Stimulated activated CD4-positive, alpha-beta T cell treated with anti-CD3 and anti-CD28 coated beads, Interleukin-15, amount 100 ng/mL, for 48 hours (primary cell): Measurements from ENCODE around the gene HS3ST4.
A peak's percentile ranks its signal among the peaks of the same experiment; 100 is the strongest.

ENCODE experiments used
- DNase-seq, 2 donors: peaks; one replicate each; pipeline ENCODE4 v3.0.0-alpha.2; 2020; ENCODE audit warnings: low read depth in 2 of 2

Gene HS3ST4

DNA sequence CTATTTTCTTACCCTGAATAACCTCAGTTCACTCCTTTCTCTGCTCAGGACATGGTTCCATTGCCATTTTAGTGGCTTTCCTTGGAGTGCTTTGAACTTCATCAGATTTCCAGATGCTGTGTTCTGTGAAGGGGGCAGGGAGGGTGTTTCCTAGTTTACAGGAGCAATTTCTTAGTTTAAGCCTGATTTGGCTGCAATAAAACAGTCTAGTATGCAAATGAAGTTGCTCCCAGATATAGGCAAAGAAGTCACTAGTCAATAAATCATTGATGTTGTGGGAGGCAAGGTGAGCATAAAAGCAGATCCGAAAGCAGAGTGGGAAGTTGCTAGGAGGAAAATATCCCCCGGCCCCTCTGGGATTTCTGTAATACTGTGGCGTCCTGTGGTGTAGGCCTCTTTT lies 202.3 kb downstream of the HS3ST4 start:
- no peak for DNase-seq

DNA sequence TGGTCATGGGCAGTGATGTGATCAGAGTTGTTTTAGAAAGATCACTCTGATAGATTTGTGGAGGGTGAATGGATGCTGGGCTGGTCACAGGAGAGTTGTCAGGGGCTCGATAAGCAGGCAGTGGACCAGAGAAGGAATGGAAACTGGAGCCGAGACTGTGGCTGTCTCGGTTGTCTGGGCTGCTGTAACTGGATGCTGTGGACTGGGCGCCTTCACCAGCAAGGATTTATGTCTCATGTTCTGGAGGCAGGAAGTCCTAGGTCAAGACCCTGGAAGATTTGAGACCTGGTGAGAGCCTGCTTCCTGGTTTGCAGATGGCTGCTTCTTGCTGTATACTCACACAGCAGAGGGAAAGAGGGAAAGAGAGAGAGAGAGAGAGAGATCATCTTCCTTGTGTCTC lies 203.6 kb downstream of the HS3ST4 start:
- DNase-seq: no peak

DNA sequence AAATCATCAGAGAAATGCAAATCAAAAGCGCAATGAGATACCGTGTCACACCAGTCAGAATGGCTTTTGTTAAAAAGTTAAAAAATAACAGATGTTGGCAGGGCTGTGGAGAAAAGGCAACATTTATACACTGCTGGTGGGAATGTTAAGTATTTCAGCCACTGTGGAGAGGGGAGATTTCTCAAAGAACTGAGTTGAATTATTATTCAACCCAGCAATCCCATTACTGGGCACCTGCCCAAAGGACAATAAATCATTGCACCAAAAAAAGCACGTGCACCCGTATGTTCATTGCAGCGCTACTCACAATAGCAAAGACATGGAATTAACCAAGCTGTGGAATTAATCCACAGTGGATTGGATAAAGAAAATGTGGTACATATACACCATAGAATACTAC lies 204.7 kb downstream of the HS3ST4 start:
- DNase-seq: no peak

DNA sequence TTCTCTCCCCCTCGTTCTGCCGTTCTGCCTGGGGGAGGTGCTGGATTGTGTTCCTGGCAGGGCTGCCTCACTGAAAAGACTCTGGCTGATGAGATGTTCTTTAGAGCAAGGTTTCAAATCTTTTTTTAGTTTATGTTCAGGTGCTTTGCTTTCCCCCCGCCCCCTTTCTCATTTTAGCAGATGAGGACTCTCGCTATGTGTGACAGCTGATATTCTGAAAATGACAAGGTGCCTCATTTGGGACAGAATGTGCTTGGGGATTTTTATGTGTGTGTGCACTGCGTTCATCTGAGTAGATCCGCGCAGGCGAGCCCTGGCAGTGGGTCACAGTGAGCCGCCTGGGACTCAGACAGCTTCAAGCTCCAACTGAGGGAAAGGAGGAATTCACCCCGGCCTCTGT lies 205.9 kb downstream of the HS3ST4 start:
- no peak for DNase-seq

DNA sequence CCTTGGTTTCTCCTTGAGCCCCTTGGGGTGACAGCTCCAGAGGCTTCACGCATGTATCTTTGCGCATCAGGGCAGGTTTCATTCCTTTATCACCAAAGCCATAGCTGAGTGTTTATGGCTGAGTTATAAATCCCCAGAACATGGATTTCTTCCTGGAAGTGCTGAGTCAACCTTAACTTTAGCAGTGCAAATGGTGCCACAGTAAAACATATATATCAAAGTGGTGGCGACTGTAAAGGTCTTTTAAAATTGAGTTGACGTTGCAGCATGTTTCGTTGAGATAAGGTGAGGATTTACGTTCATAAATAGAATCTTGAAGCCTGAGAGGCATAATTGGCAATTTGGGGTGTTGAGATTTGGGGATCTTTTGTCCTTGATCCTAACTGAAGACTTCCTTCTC lies 214.1 kb downstream of the HS3ST4 start:
- DNase-seq: no peak

DNA sequence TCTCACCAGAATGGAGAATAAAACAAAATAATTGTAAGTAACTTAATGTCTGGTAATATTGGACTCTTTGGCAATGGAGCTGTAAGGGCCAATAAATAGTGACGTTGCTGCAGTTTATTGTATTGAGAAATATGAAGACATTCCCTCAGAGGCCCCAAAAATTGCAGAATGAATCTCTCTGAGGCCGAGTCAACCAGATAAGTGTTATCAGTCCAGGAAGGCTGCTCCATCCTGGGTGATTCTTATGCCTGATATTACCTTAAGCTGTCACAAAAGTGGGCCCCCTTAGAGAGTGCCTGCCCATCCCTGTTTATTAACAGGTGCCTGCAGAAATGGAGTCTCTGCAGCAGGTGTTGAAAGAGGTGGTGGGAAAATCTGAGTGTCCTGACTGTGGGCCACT lies 219.2 kb downstream of the HS3ST4 start:
- DNase-seq: no peak

DNA sequence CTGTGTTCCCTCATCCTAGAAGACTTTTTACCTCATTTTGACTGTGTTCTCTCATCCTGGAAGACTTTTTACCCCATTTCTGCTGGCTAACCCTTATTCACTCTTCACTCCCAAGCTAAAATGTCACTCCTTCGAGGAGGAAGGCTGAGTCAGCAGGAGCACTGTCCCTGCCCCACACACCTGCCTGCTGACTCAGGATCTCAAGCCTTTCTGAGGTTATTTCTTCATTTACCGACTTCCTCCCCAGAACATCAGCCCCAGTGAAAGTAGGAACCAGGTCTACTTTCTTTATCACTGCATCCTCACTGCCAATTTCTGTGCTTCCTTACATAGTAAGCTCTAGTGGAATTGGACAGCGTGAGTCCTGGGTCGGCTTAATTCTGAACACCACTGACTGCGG lies 220.6 kb downstream of the HS3ST4 start:
- no peak for DNase-seq

DNA sequence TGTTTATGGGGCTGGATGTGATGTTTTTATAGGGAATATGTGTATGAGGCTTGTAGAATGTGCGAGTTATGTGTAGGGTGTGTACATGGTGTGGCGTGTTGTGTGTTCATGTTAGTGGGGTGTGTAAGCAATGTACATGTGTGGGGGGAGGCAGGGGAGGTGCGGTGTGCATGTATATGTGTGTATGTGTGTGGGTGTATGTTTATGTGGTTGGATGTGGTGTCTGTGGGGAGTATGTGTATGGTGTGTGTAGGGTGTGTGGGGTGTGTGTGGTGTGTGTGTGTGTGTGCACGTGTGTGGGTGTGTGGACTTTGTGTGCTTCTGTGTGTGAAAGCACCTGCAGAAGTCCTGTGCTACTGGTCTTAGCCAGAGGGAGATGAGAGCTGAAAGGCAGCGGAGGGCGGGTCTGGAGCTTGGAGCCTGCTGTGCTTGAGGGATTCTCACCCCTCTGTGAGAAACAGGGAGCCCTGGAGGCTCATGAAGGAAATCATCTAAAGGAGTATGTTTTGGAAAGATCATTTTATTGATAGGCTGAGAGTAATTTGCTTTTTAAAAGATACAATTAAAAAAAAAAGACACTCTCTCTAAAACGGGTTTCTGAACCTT lies 222.7 kb downstream of the HS3ST4 start:
- DNase-seq: no peak

DNA sequence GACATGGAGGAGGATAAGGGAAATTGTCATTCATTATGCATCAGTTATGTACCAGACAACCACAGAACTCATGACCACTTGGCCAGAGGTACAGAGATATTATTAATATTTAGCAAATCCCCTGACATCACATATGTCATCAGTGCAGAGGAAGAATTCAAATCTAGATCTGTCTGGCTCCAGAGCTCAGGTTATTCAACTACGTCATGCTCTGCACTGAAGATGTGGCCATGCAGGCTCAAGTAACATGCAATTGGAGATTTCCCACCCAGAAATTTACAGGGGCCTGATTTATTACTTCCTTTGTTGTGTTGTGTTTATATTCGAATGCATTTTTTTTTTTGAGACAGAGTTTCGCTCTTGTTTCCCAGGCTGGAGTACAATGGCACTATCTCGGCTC lies 224.3 kb downstream of the HS3ST4 start:
- no peak for DNase-seq

DNA sequence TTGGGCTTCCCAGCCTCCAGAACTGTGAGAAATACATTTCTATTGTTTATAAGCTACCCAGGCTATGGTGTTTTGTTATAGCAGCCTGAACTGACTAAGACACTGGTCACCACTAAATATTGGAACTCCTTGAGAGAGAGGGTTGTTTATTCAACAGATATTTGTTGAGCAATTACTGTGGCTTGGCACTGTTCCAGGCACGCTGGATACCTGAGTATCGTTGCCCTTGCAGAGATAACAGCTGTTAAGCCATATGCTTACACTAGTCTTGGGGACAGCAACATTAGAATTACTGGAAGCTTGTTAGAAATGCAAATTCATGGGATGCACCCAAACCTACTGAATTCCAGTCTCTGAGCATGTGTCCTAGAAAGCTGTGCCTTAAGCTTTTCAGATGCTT lies 230.7 kb downstream of the HS3ST4 start:
- no peak for DNase-seq

DNA sequence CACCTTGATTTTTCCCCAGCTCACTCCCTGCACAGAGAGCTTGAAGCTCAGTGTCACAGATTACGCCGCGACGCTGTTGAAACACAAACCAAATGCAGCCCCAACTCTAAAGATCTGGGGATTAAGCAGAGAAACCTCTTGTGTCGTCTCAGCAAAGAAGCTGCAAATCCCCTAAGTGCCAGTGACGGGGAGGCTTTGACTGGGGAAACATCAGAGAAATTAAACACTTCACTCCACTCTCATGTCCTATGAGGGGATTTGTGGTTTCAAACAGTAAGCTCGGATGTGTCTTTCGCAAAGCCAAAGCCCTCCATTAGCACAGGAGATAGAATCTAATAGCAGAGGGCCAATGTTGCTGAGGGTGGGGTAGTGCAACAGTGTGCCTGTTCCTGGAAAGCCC lies 233.7 kb downstream of the HS3ST4 start:
- DNase-seq: no peak

DNA sequence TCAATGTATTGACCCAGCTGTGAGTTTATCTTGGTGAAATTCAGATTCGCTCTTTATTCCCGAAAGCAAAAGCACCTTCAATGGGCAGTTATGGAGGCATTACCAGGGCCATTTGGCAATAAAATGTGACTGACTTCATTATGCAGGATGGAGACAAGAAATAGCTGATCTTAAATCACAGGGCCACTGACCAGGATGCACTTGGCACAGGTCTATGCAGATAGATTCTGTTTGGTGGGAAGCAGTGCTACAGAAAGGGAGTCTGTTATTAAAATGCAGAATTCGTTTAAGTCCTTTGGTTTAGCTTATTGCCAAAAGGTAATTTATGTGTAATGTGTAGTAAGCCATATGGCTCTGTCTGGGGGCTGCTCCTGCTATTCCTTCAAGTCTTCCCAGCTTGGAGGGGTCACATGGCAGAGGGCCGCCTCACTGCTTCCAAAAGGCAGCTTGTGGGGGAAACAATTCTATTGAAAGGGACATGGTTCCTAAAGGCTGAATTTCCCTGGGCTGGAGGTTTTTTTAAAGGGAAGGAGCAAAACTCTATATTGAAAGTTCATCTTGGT lies 239.8 kb downstream of the HS3ST4 start:
- DNase-seq: no peak

DNA sequence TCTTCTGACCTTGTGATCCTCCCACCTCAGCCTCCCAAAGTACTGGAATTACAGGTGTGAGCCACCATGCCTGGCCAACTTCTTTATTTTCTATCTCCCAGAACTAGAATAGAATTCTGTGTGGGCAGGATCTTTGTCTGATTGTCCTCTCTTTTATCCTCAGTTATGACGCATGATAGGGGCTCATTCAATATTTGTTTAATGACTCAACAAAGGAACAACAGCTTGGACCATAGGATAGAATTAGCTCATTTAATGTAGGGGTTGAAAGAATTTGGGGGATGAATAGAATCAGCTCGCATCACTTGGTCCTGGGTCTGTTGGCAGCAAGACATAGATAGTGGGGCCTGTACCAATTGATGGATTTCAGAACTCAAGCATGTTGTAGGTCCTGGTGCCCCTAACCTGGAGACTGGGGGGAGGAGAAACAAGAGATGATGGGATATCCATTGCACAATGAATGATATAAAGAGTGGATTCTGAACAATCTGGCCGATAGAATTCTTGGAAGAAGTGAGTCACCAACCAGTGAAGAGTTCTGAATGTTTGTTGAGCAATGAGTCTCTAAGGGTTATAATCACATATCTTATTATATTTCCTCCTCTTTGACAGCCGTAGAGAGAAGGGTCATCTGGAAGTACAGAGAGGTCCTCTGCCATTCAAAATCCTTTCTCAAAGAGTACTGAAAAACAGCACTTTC lies 250.2 kb downstream of the HS3ST4 start:
- DNase-seq: no peak

DNA sequence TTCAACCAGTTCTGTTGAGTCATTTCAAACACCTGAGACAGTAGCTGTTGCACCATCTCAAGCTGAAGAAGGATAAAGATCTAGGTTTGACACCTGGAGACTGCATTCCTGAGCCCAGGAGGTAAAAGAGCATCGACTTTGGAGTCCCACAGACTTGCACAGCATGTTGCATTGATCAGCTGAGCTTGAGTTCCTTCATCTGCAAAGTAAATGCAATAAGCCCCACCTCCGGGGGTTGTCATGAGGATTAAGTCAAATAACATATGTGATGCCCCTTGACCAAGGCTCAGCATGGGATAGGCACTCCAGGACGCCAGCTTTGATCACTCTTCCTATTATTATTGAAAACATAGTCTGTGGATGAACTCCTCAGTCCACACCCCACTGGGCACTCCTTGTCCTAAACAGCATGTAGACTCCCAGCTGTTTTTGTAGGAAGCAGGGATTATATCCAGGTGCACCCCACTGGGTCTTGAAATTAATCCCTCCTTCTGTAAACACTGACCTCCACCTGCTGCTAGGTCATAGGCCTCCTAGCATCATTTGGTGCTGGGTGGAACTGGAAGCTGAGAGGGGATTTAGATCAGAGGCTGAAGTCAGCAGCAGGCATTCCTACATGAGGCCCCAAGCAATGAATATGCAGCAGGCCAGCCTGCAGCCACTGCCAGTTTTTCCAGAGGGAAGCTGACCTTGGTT lies 259.0 kb downstream of the HS3ST4 start:
- DNase-seq: no peak

DNA sequence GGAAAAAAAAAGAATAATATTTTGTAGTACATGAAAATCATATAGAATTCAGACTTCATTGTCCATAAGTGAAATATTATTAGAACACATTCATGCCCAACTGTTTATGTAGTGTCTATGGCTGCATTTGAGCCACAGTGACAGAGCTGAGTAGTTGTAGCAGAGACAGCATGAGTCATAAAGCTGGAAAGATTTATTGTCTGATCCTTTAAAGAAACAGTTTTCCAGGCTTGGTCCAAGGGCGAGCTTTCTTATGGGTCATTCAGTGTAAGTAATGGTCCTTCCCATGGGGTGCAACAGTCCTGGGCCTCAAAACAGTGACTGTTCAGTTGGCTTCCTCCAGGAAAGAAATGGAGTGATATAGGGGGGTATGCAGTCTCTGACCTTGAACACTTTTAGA lies 260.2 kb downstream of the HS3ST4 start:
- no peak for DNase-seq

DNA sequence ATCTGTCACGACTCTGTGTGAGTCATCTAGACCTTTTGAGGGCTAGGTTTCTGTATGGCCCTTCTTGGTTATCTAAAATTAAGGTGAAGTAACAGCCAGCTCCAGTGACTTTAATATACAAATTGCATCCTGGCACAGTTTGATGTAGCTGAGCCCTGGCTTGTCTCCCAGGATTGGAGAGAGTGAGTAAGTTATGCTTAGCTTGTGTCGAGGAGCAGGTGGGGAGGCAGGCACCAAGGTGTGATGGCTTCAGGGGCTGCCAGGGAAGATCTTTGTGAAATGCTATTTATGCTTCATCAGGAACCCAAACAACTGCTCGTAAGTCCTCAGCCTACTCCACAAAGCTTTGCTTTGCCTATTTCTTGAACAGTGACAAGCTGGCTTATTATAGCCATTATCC lies 261.2 kb downstream of the HS3ST4 start:
- DNase-seq: no peak

DNA sequence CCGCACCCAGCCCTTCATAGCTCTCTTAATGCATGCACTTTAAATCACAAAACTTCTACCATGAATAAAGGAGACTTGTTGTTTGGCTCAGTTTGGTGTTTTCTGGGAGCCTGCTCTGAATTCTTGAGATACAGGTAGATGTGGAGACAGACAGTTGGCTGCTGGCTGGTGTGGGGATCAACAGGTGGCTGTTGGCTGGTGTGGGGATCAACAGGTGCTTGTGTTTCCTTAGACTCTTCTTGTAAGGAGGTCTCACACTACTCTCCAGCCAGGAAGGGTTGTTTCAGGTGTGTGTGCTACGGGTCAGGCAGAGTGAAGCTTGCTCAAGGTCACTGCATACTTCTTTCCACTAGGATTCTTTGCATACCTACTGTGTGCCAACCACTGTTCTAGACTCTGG lies 265.9 kb downstream of the HS3ST4 start:
- no peak for DNase-seq

DNA sequence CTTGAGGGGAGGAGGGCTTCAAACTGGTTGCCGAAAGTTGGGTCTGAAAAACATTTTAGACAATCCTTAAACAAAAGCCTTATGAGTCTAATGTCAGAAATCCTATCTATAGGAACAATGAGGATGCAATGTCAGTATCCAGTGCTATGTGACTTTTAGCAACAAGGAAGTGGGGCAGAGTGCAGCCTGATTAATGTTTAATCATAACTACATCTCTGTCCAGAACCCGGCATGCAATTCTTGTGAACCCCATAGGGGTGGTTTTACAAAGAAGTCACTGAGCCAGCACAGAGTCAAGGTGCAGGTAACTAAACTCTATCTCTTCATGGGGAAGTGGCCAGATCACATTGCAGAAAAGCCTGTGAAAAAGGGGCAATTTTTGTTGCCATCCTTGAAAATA lies 267.5 kb downstream of the HS3ST4 start:
- DNase-seq: no peak

DNA sequence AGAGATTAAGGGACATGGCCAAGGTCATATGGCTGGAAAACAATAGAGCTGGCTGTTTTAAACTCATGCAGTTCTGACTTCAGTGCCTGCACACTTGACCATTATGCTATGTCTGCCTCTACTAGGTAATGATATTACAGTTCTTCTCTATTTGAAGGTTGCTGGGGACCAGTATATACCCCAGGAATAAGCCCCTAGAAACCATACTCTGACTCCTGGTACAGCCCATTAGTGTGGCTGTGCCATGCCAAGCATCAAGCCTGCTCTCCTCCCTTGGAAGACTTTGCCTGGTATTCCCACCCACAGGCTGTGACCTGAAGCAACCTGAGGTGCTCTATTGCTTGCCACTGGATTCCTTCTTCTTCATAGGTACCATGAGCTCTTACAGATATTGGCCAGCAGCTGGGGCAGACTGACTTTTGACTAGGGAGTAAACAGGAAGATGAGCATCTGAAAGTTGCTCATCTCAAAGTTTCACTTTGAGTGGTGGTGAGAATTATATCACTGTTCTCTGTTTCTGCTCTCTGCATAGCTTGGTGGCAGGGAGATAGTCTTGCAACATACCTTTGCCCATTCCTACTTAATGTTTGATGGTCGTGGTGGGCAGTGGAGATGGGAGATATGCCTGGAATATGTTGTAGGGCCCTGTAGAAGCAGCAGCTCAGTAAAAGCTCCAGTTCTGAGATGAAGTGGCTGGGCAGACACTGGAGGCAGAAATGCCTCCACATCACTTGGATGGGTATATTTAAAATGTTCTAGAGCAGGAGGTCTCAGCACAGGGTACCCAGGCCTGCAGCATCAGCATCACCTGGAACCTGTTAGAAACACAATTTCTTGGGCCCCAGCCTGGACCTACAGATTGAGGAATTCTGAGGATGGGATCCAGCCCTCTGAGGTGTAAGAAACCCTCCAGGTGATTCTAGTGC lies 274.7 kb downstream of the HS3ST4 start:
- peak in 1 of 2 donors; percentile 7 for DNase-seq

DNA sequence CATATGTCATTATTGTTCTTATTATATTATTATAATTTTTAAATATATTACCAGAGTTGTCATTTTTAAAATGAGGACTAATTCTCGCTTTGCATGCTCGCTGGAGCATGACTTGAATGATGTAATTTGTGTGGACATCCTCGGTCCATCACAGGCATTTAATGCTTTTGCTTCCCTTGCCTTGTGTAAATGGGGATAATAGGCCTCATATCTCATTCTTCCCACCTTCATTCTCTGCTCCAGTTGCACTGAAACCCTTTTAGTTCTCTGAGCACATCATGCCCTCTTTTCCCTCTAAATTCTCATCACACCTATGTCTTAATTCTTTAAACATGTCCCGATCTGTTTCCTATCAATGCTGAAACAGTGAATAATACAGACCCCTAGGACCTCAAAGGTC lies 285.4 kb downstream of the HS3ST4 start:
- no peak for DNase-seq

DNA sequence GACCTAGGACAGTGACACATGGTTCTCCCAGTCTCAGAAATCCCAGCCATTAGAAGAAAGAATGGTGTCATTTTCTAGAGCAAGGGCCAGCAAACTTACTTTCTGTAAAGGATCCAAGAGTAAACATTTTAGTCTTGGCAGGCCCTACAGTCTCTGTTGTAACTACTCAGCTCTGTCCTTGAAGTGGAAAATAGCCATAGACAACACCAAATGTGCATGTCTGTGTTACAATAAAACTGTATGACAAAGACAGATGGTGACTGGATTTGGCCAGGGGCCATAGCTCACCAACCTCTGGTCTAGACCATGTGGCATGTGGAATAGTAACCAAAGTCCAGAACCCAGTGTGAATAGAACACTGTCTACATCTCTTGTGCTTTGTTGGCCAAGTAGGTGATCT lies 286.5 kb downstream of the HS3ST4 start:
- no peak for DNase-seq

DNA sequence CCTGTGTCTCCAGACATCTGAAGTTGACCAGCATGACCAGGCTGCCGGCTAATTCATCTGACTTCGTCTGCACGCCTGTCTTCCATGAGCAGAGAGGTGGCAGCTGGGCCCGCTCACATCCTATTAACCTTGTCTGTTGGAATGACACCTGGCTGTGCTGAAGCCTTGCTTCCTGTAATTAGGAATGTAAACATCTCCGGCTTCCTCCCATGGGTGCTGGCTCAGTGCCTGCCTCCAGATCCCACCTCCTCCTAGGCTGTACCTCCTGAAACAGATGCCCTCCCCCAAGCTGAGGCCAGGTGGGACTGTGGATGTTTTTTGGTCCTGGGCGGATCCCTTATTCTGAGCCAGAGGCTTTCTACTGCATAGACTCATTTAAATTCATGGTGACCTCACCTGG lies 296.3 kb downstream of the HS3ST4 start:
- DNase-seq: no peak
